GM18951 (cell line): ENCODE data around the gene FEM1A.
"Not testable (repeated sequence)": the region's sequence is repeated elsewhere in the genome, so short reads cannot be mapped to it uniquely, and the experiment has no call there.

Experiments
- POLR2A ChIP-seq: IDR thresholded peaks from 4 replicates; pipeline ENCODE4 v1.6.1; 2011; ENCODE audit warnings: mild to moderate bottlenecking; ENCODE audit not compliant: insufficient read length, insufficient read depth; ENCODE audit errors: extremely low read depth
- in situ Hi-C: fragments of 300-500 bp; cut with MboI; formaldehyde crosslinking; loops from one replicate; pipeline ENCODE4 v1.12.0; 2022; ENCODE audit warnings: low sequenced_read_pairs, mixed read lengths, inconsistent platforms; ENCODE audit not compliant: unreplicated experiment

The FEM1A gene

DNA sequence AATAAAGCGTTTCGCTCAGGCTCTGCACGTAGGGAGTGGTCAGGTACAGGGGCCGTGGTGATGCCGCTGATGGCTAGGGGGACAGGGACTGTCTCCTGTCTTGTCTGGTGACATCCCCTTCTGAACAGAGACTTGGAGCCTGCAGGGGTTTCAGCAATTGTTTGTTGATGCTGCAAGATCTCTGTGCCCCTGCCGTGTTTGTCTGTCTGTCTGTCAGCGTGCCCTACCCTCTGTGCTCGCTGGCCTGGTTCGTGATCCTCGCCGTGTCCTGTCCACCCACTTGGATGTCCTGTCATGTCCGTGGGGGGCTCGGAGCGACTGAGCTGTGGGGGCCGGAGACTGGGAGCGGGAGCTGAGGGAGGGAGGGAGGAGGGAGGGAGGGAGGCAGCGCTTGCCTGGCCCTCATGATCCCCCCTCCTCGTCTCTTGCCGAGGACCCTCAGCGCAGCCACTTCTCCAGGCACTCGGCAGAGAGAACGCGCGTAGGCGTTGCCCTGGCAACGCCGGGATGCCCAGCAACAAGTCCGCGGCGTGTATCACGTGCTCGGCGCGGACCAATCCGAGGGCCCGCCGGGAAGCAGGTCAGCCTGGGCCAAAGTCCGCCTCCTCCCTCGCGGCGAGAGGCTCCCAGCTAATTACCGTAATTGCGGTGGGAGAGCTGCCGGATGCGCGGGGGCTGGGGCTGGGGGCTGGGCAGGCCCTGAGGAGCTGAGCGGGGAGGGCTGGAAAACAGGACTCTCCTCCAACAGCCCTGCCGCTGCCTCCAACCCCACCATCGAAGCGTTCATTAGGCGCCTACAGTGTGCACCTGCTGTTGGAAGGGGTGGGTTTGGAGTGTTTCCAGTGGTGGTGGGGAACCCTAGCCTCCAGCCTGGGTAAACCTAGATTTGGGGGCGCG, 31.9 kb upstream of the FEM1A start:
- in situ Hi-C loops = no loop called here
- no peak for TF ChIP-seq POLR2A

DNA sequence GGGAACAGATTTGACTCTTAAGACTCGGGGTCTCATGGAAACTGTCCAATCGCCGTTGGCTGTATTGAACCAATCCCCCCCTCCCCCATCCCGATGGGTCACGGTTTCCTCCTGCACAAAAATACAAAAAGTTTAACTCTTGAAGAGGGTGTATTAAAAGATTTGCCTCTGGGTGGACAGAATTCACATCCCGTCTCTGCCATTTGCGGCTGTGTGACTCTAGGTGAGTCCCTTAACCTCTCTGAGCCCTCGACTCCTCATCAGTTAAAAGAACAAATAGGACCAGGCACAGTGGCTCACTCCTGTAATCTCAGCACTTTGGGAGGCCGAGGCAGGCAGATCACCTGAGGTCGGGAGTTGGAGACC, 31.3 kb upstream of the FEM1A start:
- in situ Hi-C loops = no loop called here
- no peak for TF ChIP-seq POLR2A

- no peak for TF ChIP-seq POLR2A
- in situ Hi-C loops = no loop called here
These were observed 28.5 kb upstream of the FEM1A start for GRCh38 chr19:4763021-4763420.

- no peak for TF ChIP-seq POLR2A
- in situ Hi-C loops = no loop called here
These were observed 27.2 kb upstream of the FEM1A start for GRCh38 chr19:4764393-4764660.

DNA sequence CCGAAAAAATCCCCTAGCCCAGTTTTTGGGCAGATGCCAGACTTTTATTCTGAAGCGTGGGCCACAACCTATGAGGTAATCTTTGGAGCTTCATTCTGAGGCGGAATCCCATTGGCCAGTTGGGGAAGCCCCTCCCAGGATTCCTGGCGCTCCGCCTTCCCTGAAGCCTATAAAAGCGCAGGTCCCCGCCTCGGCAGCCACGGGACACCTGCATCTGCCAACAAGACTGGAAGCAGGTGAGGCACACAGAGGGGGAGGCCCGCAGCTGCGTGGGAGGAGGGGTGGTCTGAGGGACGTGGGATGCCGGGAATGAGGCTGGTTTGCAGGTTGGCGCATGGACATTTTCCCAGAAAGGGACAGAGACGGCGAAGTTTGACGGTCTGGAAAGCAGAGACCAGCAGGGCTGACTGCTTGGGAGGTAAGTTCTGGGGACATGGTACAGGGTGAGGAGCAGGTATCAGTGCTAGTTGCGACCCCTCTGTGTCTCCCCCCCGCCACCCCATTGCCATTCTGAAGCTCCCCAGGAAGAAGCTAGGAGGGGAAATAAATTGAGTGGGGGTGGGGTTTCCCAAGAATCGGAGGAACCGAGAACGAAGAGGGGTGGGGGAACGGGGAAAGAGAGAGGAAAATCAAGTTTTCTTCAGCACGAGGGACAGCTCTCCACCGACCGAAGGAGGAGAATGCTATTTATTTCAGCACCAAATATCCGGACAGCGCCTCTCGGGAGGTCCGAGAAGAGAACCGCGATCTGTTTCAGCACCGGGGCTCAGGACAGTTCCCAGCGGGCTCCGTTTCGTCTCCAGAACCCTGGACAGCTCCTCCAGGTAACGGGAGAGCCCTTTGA, 22.4 kb upstream of the FEM1A start:
- in situ Hi-C loops = no loop called here
- no peak for TF ChIP-seq POLR2A

DNA sequence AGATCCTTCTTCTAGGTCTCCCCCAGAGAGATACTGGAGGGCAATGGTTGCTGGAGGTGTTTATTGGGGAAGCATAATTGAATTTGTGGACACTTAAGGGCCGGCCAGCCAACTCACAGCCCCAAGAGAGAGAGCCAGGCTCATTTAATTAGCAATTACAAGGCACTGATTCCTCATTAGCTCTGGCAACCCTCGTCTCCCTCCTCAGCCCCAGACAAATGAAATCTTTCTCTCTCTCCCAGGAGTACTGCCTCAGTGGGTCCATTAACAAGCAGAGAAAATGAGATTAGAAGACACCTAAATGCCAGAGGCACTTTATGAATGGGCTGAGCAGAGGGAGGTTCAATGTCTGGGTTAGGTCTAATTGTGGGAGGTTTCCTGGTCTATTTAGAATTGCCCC, 19.0 kb upstream of the FEM1A start:
- in situ Hi-C loops = no loop called here
- TF ChIP-seq POLR2A = no peak

GRCh38 chr19:4773047-4773640, 18.4 kb upstream of the FEM1A start:
- TF ChIP-seq POLR2A = no peak
- in situ Hi-C loops = no loop called here

- in situ Hi-C loops = no loop called here
- no peak for TF ChIP-seq POLR2A
These were observed 17.4 kb upstream of the FEM1A start for GRCh38 chr19:4774136-4774535.

DNA sequence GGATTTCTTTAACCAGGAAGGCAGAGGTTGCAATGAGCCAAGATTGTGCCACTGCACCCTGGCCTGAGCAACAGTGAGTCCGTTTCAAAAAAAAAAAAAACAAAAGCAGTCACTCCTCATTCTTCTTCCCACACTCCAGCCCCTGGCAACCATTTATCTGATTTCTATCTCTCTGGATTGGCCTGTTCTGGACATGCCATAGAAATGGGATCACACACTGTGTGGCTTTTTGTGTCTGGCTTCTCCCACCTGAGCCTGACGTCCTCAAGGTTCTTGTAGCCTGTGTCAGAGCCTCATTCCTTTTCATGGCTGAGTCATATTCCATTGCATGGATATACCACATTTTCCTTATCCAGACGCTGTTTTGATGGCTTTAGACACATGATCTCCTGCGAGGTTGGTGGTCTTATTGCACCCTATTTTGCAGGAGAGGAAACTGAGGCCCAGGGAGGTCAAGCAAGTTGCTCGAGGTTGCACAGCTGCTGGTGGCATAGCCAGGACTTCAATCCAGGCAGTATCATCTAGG, 15.8 kb upstream of the FEM1A start:
- no peak for TF ChIP-seq POLR2A
- in situ Hi-C loops = no loop called here

DNA sequence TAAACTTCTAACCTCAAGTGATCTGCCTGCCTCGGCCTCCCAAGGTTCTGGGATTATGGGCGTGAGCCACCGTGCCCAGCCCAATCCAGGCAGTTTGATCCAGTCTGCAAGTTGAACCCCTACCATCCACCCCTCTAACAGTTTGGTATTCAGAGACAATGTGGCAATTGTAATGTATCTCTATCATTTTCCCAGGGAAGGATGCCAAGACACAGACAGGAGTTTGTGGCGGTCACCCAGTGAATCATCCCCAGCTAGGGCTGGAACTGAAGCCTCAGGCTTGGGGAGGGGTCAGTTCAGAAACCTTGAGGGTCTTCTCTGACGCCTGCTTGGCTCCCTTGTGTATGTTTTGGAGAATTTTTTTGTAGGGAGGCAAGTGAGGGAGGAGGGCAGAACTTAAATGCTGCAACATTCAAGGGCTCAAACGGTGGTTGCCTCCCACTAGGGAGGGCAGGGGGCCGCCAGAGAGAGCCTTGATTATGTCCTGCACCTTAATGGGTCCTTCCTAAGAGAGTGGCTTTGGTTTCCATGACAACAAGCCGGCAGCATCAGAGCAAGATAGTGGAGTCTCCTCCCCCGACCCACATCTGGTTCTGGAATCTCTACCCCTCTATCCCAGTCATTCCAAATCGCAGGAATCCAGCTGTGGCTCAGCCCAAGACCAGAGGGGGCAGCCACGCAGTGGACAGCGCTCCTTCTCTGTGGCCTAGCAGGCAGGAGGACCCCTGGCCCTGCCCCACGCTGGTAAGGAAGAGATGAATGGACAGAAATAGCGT, 14.9 kb upstream of the FEM1A start:
- TF ChIP-seq POLR2A = no peak
- in situ Hi-C loops = no loop called here

GRCh38 chr19:4778124-4778523, 13.4 kb upstream of the FEM1A start:
- in situ Hi-C loops = not testable (repeated sequence)

- in situ Hi-C loops = loop anchor here (10.0 kb wide), 1 partner anchor 46 kb away; no protein-coding TSS in a partner anchor
- no peak for TF ChIP-seq POLR2A
These were observed 10.7 kb upstream of the FEM1A start for GRCh38 chr19:4780860-4781259.

DNA sequence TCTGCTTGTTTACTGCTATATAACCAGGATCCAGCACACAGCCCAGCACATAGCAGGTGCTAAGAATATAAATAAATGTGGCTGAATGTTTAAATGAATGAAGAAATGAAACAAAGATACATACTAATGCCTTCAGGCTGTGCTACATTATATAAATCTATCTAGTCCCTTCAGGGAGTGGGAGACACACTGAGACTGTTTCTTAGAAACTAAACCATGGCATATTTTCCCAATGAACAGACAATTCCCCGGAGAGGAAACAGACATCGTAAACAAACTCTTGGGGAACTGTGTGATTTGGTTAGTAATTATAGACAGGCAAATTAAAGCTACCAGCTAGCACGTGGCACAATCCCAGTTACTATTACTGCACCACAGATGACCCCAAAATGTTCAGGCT, 9.7 kb upstream of the FEM1A start:
- in situ Hi-C loops = loop anchor here (10.0 kb wide), 1 partner anchor 47 kb away; no protein-coding TSS in a partner anchor
- no peak for TF ChIP-seq POLR2A

- in situ Hi-C loops = loop anchor here (10.0 kb wide), 1 partner anchor 52 kb away; no protein-coding TSS in a partner anchor
These were observed 5.0 kb upstream of the FEM1A start for GRCh38 chr19:4786412-4787016.

DNA sequence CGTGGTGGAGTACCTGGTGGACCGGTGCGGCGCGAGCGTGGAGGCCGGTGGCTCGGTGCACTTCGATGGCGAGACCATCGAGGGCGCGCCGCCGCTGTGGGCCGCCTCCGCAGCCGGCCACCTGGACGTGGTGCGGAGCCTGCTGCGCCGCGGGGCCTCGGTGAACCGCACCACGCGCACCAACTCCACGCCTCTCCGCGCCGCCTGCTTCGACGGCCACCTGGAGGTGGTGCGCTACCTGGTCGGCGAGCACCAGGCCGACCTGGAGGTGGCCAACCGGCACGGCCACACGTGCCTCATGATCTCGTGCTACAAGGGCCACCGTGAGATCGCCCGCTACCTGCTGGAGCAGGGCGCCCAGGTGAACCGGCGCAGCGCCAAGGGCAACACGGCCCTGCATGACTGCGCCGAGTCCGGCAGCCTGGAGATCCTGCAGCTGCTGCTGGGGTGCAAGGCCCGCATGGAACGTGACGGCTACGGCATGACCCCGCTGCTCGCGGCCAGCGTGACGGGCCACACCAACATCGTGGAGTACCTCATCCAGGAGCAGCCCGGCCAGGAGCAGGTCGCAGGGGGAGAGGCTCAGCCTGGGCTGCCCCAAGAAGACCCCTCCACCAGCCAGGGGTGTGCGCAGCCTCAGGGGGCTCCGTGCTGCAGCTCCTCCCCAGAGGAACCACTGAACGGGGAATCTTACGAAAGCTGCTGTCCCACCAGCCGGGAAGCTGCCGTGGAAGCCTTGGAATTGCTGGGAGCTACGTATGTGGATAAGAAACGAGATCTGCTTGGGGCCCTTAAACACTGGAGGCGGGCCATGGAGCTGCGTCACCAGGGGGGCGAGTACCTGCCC, 708 bp downstream of the FEM1A start:
- in situ Hi-C loops = not testable (repeated sequence)

DNA sequence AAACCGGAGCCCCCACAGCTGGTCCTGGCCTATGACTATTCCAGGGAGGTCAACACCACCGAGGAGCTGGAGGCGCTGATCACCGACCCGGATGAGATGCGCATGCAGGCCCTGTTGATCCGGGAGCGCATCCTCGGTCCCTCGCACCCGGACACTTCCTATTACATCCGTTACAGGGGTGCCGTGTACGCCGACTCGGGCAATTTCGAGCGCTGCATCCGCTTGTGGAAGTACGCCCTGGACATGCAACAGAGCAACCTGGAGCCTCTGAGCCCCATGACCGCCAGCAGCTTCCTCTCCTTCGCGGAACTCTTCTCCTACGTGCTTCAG, 1.3 kb downstream of the FEM1A start:
- in situ Hi-C loops = not testable (repeated sequence)

DNA sequence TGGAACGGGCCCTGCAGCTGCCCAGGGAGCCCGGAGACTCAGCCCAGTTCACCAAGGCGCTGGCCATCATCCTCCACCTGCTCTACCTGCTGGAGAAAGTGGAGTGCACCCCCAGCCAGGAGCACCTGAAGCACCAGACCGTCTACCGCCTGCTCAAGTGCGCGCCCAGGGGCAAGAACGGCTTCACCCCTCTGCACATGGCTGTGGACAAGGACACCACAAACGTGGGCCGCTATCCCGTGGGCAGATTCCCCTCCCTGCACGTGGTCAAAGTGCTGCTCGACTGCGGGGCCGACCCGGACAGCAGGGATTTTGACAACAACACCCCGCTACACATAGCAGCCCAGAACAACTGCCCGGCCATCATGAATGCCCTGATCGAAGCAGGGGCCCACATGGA, 1.7 kb downstream of the FEM1A start:
- in situ Hi-C loops = not testable (repeated sequence)
